HG02798 (cell line): ENCODE measurements around the gene IL1RAPL1.

ENCODE experiments used
- ATAC-seq: cut with Tn5 transposase; IDR thresholded peaks from one replicate; pipeline ENCODE4 v1.9.1; 2021; ENCODE audit warnings: mild to moderate bottlenecking; ENCODE audit not compliant: unreplicated experiment, poor library complexity

IL1RAPL1 gene

DNA sequence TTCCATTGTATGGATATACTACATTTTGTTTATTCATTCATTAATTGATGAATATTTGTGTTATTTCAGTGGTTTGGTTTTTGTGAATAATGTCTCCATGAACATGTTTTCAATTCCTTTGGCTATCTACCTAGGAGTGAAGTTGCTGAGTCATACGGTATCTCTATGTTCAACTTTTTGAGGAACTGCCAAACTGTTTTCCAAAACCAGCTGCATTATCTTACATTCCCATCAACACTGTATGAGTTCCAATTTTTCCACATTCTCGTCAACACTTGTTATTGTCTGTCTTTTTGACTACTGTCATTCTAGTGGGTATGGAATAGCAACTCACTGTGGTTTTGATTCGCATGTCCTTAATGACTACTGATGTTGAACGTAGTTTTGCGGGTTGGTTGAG, 1239.5 kb downstream of the IL1RAPL1 start:
- no peak for ATAC-seq

- no peak for ATAC-seq
Measured at GRCh38 chrX:29834311-29834710, 1247.1 kb downstream of the IL1RAPL1 start.

DNA sequence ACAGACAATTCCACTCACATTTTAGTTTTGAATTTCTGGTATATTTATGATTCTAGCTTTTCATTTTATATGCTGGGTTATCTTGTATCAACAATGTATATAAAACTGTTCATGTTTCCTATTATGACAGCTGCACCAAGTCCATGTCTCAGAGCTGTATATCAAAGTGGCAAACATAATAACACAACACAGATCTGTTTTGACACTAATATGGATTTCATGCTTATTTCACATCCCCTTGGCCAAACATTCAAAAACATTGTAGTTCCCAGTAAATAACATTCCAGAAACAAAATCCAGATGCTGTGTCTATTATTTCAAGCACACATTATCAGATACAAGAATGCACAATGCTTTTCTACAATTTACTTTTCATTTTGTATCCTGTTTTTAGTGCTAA, 1247.5 kb downstream of the IL1RAPL1 start:
- ATAC-seq: no peak

DNA sequence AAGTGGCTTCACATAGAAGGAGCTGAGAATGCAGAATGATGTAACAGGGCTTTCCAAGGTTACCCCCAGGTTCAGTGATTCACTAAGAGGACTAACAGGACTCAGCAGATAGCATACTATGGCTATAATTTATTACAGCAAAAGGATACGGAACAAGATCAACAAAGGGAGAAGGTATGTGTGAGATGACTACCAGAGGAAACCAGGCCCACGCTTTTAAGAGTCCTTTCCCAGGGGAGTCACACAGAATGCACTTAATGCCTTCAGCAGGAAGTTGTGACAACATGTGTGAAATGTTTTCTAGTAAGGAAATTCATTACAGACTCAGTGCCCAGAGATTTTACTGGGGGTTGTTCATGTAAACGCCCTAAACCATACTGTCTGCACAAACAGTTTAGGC, 1254.5 kb downstream of the IL1RAPL1 start:
- no peak for ATAC-seq

DNA sequence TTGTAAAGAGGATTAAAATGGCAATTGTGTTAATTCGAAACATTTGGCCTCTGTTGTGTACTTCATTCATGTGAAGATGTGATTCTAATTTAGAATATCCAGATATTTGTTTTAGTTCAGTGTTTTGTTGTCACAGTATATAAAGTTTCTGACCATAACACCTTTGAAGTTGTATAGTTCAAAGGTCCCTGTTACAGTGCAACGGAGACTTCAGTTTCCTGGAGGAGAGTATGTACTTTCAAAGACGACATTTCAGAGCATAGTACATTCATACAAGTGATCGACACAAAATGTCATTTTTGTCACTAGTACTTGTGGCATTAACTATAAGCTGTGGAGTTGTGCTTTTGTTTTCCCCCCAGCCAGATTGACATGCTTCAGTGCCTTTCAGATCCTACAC, 1255.3 kb downstream of the IL1RAPL1 start:
- ATAC-seq: no peak

GRCh38 chrX:29851857-29852605, 1264.8 kb downstream of the IL1RAPL1 start:
- ATAC-seq: no peak

DNA sequence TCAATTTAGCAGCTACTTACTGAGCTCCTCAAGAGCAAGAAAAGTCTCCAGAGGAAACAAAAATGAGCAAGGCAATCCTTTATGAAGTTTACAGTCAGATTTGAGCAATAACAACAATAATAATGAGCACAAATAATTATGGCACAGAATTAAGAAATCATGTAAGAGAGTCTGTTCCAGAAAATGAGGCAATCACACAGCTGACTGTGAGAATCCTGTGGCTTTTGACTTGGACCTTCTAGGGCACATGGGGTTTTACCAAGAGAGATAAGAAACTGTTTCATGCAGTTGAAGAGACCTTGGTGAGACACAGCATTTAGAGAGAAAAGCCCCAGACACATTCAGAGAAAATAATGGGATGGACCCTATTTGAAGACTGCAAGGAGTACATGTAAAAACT, 1265.5 kb downstream of the IL1RAPL1 start:
- no peak for ATAC-seq

DNA sequence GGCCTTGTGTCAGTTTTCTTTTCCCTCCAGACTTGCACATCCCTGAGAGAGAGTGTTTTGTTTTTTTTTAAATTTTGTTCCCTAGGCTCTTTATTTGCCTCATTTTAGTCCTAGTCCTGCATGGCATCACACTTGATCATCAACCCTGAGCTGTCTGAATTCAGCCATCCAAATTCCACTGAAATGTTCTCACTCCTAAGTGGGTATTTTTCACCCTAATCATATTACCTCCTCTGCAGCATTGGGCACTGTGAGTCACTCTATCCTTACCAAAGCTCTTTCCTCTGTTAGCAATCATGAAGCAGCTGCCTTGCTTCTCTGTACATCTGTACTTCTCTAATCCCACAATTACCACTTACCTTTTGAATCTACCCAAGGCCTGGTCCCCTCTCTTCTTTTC, 1271.5 kb downstream of the IL1RAPL1 start:
- ATAC-seq: no peak

DNA sequence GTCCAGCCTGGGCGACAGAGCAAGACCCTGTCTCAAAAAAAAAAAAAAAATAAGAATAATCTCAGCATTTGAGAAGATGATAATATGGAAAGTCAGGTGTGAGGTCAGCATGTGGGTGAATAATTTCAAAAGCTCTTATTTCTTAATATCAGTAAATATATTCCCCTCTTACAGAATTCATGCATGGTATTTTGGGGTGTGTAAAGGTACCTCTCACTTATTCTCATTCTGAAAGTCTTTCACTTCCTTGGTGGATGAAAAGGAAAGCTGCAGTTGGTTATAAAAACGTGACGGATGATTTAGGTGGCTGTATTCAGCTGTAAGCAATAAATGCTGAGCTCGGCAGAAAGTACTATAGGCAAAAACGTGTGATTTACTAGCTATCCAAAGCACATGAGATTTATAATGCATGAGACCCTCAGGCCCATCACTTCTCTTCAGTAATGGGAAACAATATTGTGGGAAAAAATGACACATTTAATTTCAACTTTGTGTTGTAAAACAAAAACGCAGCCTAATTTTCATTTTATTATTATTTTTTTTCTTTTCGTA, 1275.0 kb downstream of the IL1RAPL1 start:
- ATAC-seq: no peak

DNA sequence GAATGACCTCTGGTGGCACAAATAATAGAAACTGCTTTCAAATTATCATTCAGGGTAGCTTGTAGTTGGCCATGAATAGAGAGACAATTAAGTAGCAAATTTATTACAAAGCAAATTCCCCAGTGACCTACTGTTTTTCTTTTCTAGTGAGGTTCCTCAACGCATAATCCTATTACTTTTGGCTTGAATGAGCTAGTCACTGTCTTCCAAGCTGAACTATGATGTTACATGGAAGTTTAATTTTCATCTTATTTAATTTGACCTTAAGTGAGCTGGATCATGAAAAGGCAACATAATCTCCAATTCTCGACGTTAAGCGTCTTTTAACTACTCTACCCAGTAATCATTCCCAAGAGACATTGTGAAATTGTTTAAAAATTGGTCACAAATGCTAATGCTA, 1280.7 kb downstream of the IL1RAPL1 start:
- no peak for ATAC-seq

- no peak for ATAC-seq
Measured at GRCh38 chrX:29869837-29870236, 1282.6 kb downstream of the IL1RAPL1 start.

DNA sequence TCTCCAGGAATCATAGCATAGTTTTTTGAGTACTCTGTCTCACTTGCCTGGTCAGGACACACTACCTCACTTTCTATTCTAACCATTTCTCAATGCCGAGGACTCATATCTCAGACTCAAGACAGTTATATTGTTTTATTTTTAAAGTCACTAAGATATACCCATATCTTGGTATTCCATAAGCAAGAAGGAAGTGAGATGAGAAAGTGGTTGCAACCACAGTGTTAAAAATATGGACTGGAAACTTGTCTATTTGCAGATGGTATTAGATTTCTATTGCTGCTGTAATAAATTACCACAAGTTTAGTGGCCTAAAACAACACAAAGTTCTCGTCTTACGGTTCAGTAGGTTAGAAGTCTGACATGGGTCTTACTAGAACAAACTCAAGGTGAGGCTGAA, 1283.4 kb downstream of the IL1RAPL1 start:
- no peak for ATAC-seq

DNA sequence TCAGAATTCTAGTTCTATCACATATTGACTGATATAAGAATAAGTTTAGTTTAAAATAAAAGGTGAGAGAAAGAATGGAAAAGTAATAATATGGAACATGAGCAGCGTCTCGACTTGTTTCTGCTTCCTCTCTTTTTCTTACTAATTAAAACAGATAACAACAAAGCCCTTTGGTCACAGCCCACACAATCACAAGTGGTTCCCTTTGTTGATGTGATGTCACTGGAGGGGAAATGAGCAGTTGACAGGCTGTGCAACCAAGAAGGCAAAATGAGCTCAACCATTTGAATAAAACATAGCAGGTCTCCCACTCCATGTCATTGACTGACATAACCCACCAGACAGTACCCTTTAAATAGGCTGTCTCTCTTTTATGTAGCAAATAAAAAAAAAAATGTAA, 1285.6 kb downstream of the IL1RAPL1 start:
- no peak for ATAC-seq

- no peak for ATAC-seq
Measured at GRCh38 chrX:29876733-29877132, 1289.5 kb downstream of the IL1RAPL1 start.

- ATAC-seq: no peak
Measured at GRCh38 chrX:29880977-29881376, 1293.7 kb downstream of the IL1RAPL1 start.

DNA sequence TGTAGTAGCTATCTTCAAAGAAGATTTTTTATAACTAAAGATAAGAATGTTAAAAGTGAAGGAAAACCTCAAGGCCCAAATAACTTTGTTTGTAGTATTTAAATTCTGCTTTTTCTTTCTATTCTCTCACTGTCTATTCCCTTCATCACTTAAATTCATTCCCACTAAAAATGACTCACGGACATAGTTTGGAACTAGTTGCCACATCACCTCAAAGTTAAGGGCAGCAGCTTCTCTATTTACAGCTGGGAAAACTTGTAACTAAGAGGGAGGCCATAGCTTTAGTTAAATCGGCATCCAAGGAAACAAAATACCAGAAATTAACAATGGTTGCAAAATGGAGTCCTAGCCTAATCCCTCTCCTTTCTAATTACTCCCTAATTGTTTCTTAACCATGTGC, 1302.8 kb downstream of the IL1RAPL1 start:
- no peak for ATAC-seq

- ATAC-seq: peak; percentile 33
Measured at GRCh38 chrX:29890646-29891200, 1303.5 kb downstream of the IL1RAPL1 start.

DNA sequence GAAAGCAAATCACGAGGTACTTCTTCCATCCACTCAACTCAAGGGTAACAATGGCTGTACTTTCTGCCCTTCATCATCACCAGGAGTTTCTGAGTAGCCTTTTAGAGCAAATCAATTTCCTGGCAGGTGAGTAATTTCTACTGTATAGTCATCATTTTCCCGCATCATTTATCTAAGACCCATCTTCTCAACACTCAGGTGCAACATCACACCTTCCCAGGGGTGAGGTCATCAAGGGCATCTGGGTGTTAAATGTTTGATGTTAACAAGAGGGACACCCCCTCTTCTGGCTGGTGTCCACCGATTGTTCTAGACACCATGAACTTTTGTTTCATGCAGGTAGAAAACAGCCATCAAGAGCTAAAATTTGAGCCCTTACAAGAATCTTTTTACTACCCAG, 1314.8 kb downstream of the IL1RAPL1 start:
- no peak for ATAC-seq

DNA sequence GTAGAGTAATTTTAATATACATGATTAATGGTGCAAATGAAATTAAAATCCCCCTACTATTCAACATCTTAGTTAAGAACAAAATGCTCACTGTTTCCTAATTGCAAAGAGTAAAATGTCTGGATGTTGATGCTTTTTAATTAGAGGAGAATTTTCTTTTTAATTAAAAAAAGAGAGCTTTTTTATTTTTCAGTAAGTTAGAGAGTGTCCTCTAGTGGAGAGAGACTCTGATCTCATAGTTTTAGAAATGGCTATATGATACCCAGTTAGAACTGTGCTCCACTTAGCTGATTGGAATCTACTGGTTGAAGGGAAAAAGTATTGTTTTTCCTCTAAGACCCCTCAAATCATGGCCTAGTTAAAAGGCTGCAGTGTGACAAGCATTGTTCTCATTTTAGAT, 1316.1 kb downstream of the IL1RAPL1 start:
- ATAC-seq: no peak

DNA sequence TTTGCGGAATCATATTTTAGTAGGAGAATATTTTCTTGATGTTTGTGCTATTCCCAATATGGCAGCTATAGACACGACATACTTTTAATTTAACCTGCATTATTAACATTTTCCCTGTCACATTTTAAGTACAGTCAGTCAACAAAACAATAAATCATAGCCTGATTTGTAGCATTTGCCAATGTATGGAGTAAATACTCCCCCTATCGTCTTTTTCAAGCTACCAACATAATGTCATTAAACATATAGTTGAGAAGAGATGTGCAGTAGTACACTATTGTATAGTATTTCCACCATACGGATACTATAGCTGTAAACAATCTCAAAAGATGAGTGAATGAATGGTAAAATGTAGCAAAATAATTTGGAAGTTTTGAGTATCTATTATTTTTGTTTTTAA, 1324.4 kb downstream of the IL1RAPL1 start:
- no peak for ATAC-seq

DNA sequence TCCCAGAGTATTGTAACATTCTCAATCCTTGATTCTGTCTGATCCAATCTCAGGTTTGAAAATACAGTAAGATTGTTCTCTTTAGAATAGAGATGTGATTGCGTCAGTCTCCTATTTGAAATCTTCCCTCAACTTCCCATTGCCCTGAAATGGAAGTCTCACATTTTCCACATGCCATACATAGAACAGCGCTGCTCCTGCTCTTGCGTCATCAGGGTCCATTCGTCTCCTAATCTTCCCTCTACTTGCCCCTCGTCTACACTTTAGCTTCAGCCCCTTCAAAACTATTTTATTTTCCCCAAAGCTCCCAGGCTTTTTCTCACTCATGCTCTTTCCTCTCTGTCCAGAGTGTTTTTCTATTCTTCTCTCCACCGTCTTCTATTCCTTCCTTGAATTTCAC, 1326.4 kb downstream of the IL1RAPL1 start:
- ATAC-seq: no peak

GRCh38 chrX:29922607-29923006, 1335.4 kb downstream of the IL1RAPL1 start:
- ATAC-seq: no peak
